ENCODE data around the gene SPSB1. TPM values are rescaled to one million over a fixed set of nuclear protein-coding genes. Genes with fewer than 3 reads are reported as not detected.

The SPSB1 gene
- total RNA-seq, 1 donor from 2014 or later: 22.0 TPM

GRCh38 chr1:9256332-9256731, 36.4 kb upstream of the SPSB1 start:
- Mint-ChIP-seq H3K4me3 (no peak overlapping the region), H3K27ac (no peak overlapping the region), H3K4me1 (peaks cover 25% of the 10 kb centered on the region), H3K9me3 (peaks cover 9% of the 10 kb centered on the region), H3K36me3 (peaks cover 13% of the 10 kb centered on the region), H3K27me3 (ENCODE audit: low read depth) (no peaks in the 10 kb centered on the region)
- TF ChIP-seq CTCF (IDR thresholded peaks at IDR 0.05; ENCODE audit: unreplicated experiment): no peak
- DNase-seq (ENCODE audit: low spot score in 2 of 2, unreplicated experiment in 2 of 2): no peak

GRCh38 chr1:9257851-9258250, 34.8 kb upstream of the SPSB1 start:
- DNase-seq (ENCODE audit: low spot score in 2 of 2, unreplicated experiment in 2 of 2): no peak
- Mint-ChIP-seq H3K9me3 (peaks cover 9% of the 10 kb centered on the region), H3K27ac (peak overlapping the region; percentile 40), H3K4me3 (no peak overlapping the region), H3K27me3 (ENCODE audit: low read depth) (no peaks in the 10 kb centered on the region), H3K36me3 (peaks cover 15% of the 10 kb centered on the region), H3K4me1 (peaks cover 19% of the 10 kb centered on the region)
- no peak for TF ChIP-seq CTCF (IDR thresholded peaks at IDR 0.05; ENCODE audit: unreplicated experiment)

GRCh38 chr1:9258629-9259028, 34.1 kb upstream of the SPSB1 start:
- H3K4me3 Mint-ChIP-seq: no peak overlapping the region
- peaks cover 9% of the 10 kb centered on the region for H3K9me3 Mint-ChIP-seq
- no peak for TF ChIP-seq CTCF (IDR thresholded peaks at IDR 0.05; ENCODE audit: unreplicated experiment)
- H3K27me3 Mint-ChIP-seq (ENCODE audit: low read depth): no peaks in the 10 kb centered on the region
- peaks cover 16% of the 10 kb centered on the region for H3K36me3 Mint-ChIP-seq
- H3K4me1 Mint-ChIP-seq: peaks cover 11% of the 10 kb centered on the region
- DNase-seq (ENCODE audit: low spot score in 2 of 2, unreplicated experiment in 2 of 2): no peak
- no peak overlapping the region for H3K27ac Mint-ChIP-seq

GRCh38 chr1:9260059-9260766, 32.5 kb upstream of the SPSB1 start:
- H3K4me3 Mint-ChIP-seq: no peak overlapping the region
- H3K4me1 Mint-ChIP-seq: no peaks in the 10 kb centered on the region
- no peak for TF ChIP-seq CTCF (IDR thresholded peaks at IDR 0.05; ENCODE audit: unreplicated experiment)
- no peak for DNase-seq (ENCODE audit: low spot score in 2 of 2, unreplicated experiment in 2 of 2)
- H3K36me3 Mint-ChIP-seq: peaks cover 16% of the 10 kb centered on the region
- H3K9me3 Mint-ChIP-seq: peaks cover 9% of the 10 kb centered on the region
- no peaks in the 10 kb centered on the region for H3K27me3 Mint-ChIP-seq (ENCODE audit: low read depth)
- no peak overlapping the region for H3K27ac Mint-ChIP-seq

- no peak for DNase-seq (ENCODE audit: low spot score in 2 of 2, unreplicated experiment in 2 of 2)
- Mint-ChIP-seq H3K9me3 (peaks cover 9% of the 10 kb centered on the region), H3K36me3 (peaks cover 20% of the 10 kb centered on the region), H3K27ac (no peak overlapping the region), H3K27me3 (ENCODE audit: low read depth) (no peaks in the 10 kb centered on the region), H3K4me3 (no peak overlapping the region), H3K4me1 (no peaks in the 10 kb centered on the region)
- TF ChIP-seq CTCF (IDR thresholded peaks at IDR 0.05; ENCODE audit: unreplicated experiment): no peak
Observed at GRCh38 chr1:9261496-9261895, 31.2 kb upstream of the SPSB1 start.

Data from mesothelial cell of epicardium (in vitro differentiated cells).